Measurements from ENCODE around the gene CALCOCO1.
A peak's percentile ranks its signal among the peaks of the same experiment; 100 is the strongest.
"Not testable (repeated sequence)": the region's sequence is repeated elsewhere in the genome, so short reads cannot be mapped to it uniquely, and the experiment has no call there.

The CALCOCO1 gene

DNA sequence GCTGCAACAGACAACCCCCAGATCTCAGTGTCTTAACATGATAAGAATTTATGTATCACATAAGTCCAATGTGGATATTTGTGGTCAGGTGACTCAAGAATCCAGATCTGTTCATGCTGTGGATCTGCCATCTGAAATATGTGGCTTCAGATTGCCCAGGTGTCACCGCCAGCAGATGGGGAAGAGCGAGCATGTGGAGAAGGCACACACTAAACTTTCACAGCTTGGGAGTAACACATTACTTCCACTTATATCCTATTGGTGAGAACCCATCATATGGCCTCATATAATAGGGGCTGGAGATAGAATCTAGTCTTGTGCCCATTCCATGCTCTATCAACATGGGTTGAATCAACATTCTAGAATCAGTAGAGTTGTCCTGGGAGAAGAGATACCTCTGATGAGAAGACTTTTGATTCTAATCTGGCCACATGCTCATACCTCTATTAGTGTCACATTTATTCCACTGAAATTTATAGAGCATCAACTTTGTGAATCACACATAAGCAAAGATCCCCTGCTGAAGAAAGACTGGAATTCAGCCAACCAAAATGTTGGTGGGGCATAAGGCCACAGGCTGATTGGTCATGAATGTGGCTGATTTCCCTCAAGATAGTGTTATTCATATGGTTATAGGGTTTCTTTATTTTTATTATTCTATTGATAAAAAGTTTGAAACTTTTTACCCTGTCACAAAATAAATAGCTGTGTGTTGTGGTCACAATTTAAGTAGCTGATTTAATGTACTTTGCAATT is 6.0 kb upstream of the CALCOCO1 start:
- DNase-seq = no peak

DNA sequence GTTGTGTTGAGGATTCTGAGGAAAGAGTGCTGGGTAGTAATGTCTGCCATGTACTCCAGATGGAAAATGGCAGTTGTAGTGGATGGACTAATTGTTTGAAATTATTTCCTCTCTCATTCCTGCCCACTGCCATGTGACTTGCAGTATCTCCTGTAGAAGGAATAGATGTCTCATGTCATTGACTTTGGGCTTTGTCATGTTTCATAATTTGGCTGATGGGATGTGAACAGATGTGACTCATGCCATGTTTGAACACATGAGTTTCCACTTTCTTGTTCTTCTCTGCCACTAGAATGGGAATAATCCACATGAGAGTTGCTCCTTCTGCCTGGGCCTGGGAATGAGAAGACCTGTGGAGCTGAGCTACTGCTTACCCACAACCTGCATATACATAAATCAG is 2.4 kb upstream of the CALCOCO1 start:
- peak; percentile 44 to 52 for DNase-seq

DNA sequence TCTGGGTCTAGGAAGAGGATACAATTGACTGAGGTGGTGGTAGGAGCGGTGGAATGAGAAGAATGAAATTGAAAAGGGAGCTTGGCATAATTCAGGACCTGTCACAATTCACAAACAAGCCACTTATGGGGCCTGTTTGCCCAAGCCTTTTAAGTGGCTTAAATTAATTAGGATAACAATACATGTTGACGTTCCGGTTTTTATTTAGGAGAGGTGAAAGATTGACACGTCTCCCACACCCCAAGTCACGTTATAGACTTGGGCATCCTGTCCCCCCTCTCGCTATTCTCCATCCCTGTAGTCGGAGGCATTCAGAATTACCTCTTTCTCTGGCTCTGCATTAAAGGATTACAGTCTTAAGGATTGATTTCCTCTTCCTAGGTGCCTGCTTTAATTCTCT is 954 bp upstream of the CALCOCO1 start:
- no peak for DNase-seq

DNA sequence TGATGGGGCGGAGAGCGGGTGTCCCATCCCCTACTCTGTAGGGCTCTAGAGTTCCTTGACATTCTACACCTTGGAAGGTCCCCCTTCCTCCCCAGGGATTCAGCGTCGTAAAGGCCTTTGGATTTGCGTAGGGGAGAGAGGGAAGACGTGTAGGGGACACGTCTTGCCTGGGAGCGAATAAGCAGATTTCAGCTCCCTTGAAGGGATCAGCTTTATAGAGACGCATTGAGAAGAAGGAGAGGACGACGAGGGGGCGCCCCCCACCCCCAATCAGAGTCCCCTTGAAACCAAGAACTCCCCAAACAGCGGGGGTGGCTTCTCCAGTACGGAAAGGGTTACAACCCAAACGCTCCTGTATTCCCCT is 324 bp downstream of the CALCOCO1 start:
- DNase-seq = no peak

DNA sequence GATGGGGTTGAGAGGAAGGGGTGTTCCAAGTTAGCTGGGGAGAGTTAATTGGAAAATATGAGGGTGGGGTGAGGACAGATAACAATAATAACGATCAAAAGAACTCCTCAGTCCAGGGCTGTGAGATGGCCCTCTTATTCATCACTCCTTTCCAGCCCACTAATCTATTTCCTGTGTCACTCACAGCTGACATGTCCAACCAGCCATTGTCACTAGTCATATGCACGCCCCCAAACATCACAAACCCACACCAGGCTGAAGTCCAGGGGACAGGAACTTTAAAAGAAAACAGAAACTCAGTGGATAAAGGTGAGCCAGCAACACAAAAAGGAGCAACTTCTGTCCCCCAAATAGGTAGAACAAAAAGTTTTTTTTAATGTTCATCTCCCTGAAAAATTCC is 911 bp downstream of the CALCOCO1 start:
- peak; percentile 21 to 63 for DNase-seq

DNA sequence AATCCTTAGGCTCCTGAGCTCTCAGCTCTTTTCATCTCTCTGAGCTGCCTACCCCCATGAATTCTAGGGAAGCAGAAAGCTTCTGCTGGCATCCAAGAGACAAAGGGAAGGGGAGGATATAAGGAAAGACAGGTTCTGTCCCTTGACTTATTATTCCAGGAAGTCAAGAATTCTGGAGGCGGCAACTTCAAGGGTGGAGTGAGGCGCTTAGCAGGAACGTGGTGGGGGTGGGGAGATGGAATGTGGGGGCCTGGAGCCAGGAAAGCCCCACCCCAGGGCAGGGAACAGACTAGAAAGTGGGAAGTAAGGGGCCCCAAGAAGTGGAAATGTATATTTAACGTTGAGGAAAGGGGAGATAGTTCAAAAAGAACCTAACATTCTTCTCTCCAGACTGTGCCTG is 1.4 kb downstream of the CALCOCO1 start:
- DNase-seq = peak in 1 of 2 donors; percentile 20

DNA sequence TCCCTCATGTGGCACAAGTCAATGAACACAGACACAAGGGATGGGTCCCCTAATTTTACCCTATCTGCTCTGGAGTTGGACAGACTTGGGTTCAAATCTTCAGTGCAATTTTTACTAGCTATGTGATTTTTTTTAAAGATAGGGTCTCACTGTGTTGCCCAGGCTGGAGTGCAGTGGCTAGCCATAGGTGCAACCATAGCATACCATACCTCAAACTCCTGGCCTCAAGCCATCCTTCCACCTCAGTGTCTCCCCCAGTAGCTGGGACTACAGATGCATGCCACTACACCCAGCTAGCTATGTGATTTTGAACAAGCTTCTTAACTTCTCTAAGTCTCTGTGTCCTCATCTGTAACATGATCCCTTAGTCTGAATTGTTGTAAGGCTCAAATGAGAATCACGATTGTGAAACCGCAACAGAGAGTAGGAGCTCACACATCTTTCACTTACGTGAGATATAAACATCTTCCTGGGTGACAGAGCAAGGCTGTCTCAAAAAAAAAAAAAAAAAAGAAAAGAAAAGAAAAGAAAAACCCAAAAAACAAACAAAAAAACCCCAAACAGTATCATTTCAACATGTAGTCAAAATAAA is 4.7 kb downstream of the CALCOCO1 start:
- no peak for DNase-seq

DNA sequence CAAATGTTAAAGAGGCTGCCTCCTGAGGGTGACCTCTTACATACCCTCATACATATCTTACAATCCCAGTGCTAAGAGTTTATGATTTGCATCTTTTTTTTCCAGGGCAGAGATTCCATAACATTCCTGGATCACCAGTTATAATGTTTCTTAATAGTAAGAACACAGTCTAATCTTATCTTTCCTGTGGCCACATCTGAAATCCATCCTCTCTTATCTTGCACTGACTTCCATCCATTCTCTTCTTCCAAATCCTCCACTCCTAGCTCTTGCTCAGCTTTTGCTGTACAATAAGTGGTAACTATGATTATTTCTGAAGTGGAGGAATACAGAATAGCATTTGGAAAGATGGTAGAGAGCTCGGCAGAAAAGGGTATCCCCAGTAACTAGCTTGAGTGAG is 6.3 kb downstream of the CALCOCO1 start:
- DNase-seq = no peak

DNA sequence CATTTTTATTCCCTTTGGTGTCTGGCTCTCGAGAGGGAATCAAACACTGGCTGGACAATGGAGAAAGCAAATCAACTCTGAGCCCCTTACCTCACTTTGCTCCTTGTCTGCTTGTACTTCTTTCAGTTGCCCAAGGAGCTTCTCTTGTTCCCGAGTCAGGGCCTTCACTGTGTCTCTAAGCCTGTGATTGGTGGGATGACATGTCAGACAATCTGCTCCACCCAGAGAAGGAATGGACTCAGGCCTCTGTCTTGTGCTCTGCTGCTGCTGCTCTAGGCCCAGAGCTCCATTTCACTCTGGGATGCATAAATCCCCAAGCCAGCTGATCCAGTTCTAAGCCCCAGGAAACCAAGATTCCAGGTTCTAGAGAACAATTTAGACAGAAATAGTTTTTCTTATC is 7.6 kb downstream of the CALCOCO1 start:
- no peak for DNase-seq

DNA sequence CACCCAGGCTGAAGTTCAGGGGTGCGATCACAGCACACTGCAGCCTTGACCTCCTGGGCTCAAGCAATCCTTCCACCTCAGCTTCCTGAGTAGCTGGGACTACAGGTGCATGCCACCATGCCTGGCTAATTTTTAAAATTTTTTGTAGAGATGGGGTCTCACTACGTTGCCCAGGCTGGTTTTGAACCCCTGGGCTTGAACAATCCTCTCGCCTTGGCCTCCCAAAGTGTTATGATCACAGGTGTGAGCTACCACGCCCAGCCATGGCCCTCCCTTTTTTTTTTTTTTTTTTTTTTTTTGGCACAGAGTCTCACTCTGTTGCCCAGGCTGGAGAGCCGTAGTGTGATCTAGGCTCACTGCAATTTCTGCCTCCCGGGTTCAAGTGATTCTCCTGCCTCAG is 8.7 kb downstream of the CALCOCO1 start:
- DNase-seq = not testable (repeated sequence)

DNA sequence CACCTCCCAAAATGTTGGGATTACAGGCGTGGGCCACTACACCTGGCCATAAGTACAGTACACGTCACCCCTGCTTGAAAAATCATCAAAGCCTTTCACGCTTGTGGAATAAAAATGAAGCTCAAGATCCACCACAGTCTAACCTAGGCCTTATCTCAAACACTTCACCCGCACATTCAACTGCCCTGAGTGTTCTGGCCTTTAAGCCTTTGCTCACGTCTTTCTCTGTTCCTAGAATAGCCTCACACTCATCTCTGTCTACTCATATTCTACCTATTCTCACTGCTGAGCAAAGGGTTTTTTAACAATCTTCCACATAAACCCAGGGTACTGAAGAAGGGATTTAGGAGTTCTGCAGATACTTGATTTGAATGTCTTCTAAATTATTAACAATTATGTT is 9.9 kb downstream of the CALCOCO1 start:
- DNase-seq = no peak

DNA sequence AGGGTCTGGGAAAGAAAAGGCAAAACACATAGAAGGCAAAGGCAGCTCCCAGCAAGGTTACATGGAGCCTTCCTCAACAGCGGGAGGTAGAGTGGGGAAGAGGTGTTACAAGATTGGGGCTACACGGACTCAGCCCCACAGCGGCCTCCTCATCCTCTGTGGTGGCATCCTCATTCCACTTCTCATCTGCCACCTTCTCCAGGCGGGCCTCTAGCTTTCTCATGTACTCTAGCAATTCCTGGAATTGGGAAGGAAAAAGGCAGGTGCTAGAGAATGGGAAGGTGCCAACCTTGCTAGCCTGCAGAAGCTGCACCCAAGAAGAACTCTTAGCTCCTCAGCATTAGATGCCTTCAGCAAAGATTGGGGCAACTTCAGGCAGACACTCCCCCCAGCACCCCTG is 13.2 kb downstream of the CALCOCO1 start:
- no peak for DNase-seq

DNA sequence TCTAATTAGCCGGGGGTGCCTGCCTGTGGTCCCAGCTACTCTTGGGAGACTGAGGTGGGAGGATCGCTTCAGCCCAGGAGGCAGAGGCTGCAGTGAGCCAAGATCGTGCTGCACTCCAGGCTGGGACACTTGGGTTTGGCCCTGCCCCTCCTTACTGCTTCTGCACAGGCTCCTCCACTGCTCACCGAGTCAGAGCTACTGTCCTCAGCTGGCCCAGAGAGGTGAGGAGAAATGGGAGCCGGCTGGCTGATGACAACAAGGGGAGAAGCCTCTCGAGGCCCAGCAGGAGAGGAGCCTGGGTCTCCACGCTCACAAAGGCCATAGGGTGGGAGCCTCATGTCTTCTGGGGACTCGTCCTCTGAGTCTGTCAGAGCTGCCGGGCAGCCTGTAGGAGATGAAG is 13.7 kb downstream of the CALCOCO1 start:
- DNase-seq = no peak

DNA sequence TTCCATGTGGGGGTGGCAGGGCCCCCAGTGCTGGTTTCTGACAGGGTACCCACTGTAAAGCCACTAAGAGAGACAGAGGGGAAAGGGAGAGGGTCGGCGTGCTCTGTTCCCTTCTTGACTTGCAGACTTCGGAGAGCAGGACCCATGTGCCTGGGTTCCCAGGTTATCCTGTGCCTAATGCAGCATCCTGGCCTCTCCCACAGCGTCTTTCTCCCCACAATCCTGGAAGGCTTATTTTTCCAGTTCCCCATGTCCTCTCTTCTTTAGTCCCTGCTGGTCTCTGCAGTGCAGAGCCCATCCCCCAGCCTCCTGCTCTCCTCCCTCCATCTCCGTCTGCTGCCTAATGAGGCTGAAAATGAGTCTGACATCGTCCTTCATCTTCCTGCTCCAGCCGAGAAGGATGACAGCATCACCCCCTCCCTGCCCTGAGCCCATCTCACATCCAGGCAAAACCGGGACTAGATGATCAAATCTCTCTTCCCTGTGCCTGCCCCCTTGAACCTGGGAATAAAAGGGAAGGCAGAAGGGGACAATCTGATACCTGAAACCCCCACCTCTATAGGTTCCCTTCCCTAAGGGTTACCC is 15.1 kb downstream of the CALCOCO1 start:
- DNase-seq = no peak

DNA sequence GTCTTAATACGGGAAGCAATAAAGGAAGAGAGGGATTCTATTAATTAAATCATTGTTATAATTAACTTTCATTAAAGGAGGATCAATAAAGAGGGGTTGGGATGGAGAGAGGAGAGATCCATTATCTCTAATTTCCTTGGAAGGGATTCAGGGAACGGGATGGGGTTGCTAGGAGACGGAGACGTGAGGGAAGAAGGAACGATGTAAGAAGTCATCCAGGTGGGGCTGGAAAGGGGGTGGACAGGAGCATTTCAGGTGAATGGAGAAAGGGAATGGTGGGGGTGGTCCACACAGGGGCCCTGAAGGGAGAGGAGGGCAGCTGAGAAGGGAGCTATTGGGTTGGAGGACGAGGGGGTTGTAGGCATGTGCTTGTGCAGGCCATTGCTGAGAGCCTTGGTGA is 17.2 kb downstream of the CALCOCO1 start:
- DNase-seq = no peak

DNA sequence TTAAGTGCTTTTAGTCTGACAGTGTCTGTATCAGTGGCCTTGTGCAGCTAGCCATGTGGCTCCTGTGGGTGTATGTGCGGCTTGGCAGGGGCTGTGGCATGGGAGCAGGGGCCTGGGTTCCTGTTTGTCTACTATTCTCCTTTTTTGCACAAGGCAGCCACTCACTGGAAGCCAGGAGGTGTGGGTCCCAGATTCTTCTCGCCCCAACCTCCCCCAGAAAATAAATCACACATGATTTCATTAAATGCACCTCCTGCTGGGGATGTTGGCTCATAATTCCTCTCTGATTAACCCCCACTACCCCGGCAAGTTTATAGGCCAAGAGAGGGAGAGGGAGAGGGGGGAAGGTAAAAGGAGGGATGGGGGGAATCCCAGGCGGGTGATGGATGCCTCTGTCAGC is 17.6 kb downstream of the CALCOCO1 start:
- no peak for DNase-seq

DNA sequence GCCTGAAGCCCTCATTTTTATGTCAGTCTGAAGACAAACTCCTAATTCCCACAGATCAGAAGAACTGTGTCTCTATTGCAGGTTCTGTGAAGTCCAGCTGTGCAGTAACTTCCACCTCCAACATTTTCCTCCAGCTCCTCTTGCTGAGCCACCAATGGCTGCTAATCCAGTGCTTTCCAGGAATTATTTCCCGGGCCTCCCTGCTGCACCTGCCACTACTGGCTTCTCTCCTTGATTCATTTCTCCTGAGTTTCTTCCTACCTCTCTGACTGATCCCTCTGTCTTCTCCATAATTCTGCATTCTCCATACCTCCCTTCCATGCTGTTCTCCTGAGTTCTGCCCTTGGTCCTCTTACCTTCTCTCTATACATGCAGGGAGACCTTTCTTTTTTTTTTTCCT is 21.2 kb downstream of the CALCOCO1 start:
- DNase-seq = no peak

DNA sequence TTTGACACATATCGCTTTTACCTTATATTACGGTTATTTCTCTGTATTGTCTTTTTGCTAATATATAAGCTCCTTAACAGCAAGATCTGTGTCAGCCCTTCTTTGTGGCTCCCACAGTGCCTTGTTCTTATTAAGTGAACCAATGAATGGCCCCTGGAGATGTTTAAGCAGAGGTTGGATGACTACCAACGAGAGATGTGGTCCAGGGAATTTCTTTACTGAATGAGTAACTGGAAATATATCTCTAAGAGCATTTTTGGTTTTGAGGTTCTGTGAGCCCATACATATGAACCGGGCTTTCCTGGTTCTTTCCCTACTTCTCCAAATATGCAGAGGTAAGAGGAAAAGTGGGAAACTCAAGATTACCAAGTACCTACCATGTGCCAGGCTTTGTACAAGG is 23.5 kb downstream of the CALCOCO1 start:
- DNase-seq = no peak

DNA sequence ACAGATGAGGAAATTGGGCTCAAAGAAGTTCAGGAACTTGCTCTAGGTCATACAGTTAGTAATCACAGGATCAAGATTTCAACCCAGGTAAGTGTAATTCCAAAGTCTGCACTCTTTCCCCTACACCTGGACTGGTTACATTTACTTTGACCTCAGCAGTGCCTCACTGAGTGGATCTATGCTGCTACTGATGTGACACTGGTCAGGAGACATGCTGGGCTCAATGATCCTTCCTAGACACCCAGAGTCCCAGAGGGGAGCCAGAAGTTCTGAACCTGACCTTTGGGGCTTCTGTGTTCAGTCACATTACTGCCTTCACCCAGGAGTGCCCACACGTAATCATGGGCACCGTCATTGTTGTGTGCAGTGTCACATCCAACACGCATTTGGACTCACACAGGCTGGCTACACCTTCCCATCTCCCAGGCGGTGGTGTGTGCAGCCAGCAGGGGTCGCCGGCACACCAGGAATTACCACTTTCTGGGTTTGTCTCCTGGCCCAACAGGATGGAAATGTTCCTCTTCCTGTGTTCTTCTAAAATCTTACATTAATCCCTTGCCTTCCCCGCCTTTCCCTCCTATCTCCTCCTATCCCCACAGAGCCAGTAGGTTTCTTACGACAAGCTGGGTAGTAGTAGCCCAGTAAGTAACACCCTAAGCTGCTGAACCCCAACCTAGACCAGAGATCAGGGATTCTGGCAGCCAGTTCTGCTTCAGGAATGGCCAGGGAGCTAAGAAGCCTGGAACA is 25.6 kb downstream of the CALCOCO1 start:
- peak; percentile 38 to 73 for DNase-seq

DNA sequence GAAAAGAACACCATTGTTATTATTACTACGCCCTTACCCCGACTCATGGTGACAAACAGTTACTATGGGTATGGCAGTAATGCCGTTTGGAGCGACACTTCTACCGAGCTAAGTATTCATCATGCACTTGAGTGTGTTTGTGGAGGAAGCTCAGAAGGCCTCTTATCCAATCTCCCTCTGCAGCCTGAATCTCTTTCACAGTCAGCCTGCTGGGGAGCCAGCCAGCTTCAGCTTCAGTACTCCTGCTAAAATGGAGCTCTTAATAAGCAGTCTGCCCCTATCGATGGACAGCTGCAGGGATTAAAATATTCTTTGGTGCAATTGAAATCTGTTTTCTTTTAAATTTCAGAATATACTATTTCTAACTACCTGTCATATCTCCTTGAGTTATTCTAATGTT is 26.7 kb downstream of the CALCOCO1 start:
- no peak for DNase-seq

DNA sequence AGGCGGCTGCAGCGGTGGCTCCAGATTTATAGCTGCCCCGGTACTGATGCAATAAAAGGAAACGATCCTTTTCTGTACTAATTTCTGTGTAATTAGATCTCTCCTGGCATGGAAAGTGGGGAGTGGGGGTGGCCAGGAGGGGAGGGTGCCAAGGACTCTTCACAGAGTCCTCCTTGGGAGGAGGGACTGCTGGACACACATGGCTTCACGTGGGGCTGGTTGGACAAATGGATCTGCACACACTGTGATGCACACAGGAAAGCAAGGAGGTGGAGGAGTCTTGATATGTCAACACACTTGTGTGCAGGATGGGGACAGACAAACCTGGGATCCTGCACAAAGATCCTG is 27.6 kb downstream of the CALCOCO1 start:
- DNase-seq = no peak

DNA sequence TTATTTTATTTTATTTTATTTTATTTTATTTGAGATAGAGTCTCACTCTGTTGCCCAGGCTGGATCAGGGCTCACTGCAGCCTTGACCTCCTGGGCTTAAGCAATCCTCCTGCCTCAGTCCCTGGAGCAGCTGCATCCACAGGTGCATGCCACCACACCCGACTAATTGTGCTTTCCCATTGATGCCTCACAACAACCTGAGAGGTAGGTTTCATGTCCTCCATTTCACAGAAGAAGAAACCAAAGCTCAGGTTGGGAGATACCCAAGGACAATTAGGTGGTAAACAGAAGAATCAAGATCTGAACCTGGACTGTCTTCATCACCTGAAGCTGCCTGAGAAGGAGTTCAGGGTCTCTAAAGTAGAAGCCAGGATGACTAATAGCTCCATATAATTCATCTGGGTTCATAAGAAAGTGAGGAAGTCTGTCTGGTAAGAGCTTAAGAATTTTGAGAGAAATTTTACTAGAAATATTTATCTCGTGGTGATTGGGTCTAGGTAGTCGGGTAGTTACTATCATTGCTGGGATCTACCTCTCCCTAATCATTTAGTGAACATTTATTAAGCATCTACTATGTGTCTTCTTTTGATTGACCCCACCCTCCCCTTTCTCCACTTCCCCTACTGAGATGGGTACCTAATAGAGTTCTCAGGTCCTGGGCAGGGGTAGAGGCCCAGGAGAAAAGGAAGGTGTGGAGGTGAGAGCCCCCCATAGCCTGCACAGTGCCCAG is 28.1 kb downstream of the CALCOCO1 start:
- DNase-seq = no peak

DNA sequence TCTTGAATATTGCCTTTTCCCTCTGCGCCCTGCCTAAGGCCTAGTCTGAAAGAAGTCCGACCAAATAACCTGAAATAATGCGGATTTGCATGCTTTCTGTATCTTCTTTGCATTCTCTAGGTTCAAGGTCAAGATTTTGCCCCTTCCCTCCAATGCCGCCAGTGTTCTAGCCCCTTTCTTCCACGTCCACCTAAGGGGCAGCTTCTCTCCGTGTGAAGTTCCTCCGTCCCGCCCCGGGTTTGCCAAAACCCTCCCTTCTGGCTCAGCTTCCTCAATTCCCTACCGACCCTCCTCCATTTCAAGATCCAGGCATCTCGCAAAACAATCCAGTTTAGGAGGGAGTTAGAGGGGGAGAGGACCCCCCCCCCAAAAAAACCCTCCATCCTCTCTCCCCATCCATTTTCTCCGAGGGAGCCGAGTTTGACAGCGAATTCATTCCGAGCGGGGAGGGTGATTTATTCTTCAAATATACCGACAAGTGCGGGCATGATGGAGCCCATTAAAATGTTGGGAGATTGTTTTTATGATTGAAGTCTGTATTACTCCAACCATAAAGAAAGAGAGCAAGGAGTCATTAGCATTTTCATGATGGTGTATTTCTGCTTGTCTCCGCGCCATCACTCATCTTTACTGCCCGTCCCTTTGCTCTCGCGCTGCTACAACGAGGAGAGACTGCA is 30.5 kb downstream of the CALCOCO1 start:
- DNase-seq = no peak

All from inflammatory macrophage treated with lipopolysaccharide for 1 hour (primary cell).